ENCODE data around the gene ELN. TPM values are rescaled to one million over a fixed set of nuclear protein-coding genes. Genes with fewer than 3 reads are reported as not detected.

Gene ELN
- total and polyA plus RNA-seq, 2 experiments from 2014 or later: 539 to 698 TPM

- no peaks in the 10 kb centered on the region for H3K9me3 ChIP-seq (ENCODE audit: low read depth)
- no peaks in the 10 kb centered on the region for H3K79me2 ChIP-seq (ENCODE audit: insufficient read depth)
- TF ChIP-seq EZH2phosphoT487 (IDR thresholded peaks at IDR 0.05; ENCODE audit: insufficient read depth, low read depth): no peak
- no peak for TF ChIP-seq EZH2 (IDR thresholded peaks at IDR 0.05; ENCODE audit: insufficient read depth, poor library complexity, severe bottlenecking)
- no peak overlapping the region for H3K4me2 ChIP-seq (ENCODE audit: unreplicated experiment)
- H4K20me1 ChIP-seq (ENCODE audit: insufficient read depth): no peaks in the 10 kb centered on the region
- H3K9me2 ChIP-seq (ENCODE audit: insufficient read depth): no peaks in the 10 kb centered on the region
- WGBS, 2 experiments (ENCODE audit: low coverage in 1 of 2, low lambda C conversion rate in 2 of 2, missing lambda C conversion rate in 2 of 2): 86 to 87% methylated on average over 4 of the region's 4 CpGs
- in situ Hi-C loops (cut with MboI): no loop called here
- H3K4me3 ChIP-seq: no peak overlapping the region
- DNase-seq: no peak
- H3K27ac ChIP-seq: no peak overlapping the region
- no peaks in the 10 kb centered on the region for H3F3A ChIP-seq (ENCODE audit: insufficient read depth)
- H3K4me1 ChIP-seq (ENCODE audit: insufficient read depth): no peaks in the 10 kb centered on the region
- H3K27me3 ChIP-seq (replicated peaks; ENCODE audit: insufficient read depth): no peaks in the 10 kb centered on the region
- H3K36me3 ChIP-seq (ENCODE audit: low read depth): no peaks in the 10 kb centered on the region
- H2AFZ ChIP-seq: no peak overlapping the region
- no peak overlapping the region for H3K9ac ChIP-seq
Measured at GRCh38 chr7:74015670-74016069, 12.3 kb upstream of the ELN start.

- Histone ChIP-seq H3K9ac (no peak overlapping the region), H3K9me2 (ENCODE audit: insufficient read depth) (no peaks in the 10 kb centered on the region), H3K4me2 (ENCODE audit: unreplicated experiment) (no peak overlapping the region), H3K79me2 (ENCODE audit: insufficient read depth) (no peaks in the 10 kb centered on the region), H3K36me3 (ENCODE audit: low read depth) (no peaks in the 10 kb centered on the region), H3F3A (ENCODE audit: insufficient read depth) (no peaks in the 10 kb centered on the region), H3K4me3 (no peak overlapping the region), H3K27me3 (replicated peaks; ENCODE audit: insufficient read depth) (no peaks in the 10 kb centered on the region), H3K9me3 (ENCODE audit: low read depth) (no peaks in the 10 kb centered on the region), H4K20me1 (ENCODE audit: insufficient read depth) (no peaks in the 10 kb centered on the region), H3K4me1 (ENCODE audit: insufficient read depth) (no peaks in the 10 kb centered on the region), H2AFZ (no peak overlapping the region), H3K27ac (no peak overlapping the region)
- WGBS, 2 experiments (ENCODE audit: low coverage in 1 of 2, low lambda C conversion rate in 2 of 2, missing lambda C conversion rate in 2 of 2): 43% methylated on average over 6 of the region's 6 CpGs
- TF ChIP-seq EZH2 (IDR thresholded peaks at IDR 0.05; ENCODE audit: insufficient read depth, poor library complexity, severe bottlenecking) (no peak), EZH2phosphoT487 (IDR thresholded peaks at IDR 0.05; ENCODE audit: insufficient read depth, low read depth) (no peak)
- in situ Hi-C loops (cut with MboI): no loop called here
- DNase-seq: no peak
Measured at GRCh38 chr7:74017125-74017524, 10.8 kb upstream of the ELN start.

- H3K27me3 ChIP-seq (replicated peaks; ENCODE audit: insufficient read depth): no peaks in the 10 kb centered on the region
- DNase-seq: no peak
- 87% methylated on average over 10 of the region's 10 CpGs for WGBS, 2 experiments (ENCODE audit: low coverage in 1 of 2, low lambda C conversion rate in 2 of 2, missing lambda C conversion rate in 2 of 2)
- no peaks in the 10 kb centered on the region for H3K36me3 ChIP-seq (ENCODE audit: low read depth)
- no peak overlapping the region for H3K4me2 ChIP-seq (ENCODE audit: unreplicated experiment)
- no peaks in the 10 kb centered on the region for H3K9me3 ChIP-seq (ENCODE audit: low read depth)
- in situ Hi-C loops (cut with MboI): no loop called here
- H3K9ac ChIP-seq: no peak overlapping the region
- no peaks in the 10 kb centered on the region for H3K9me2 ChIP-seq (ENCODE audit: insufficient read depth)
- H2AFZ ChIP-seq: no peak overlapping the region
- no peak overlapping the region for H3K4me3 ChIP-seq
- no peaks in the 10 kb centered on the region for H4K20me1 ChIP-seq (ENCODE audit: insufficient read depth)
- no peaks in the 10 kb centered on the region for H3K79me2 ChIP-seq (ENCODE audit: insufficient read depth)
- H3F3A ChIP-seq (ENCODE audit: insufficient read depth): no peaks in the 10 kb centered on the region
- H3K4me1 ChIP-seq (ENCODE audit: insufficient read depth): peaks cover 12% of the 10 kb centered on the region
- TF ChIP-seq EZH2 (IDR thresholded peaks at IDR 0.05; ENCODE audit: insufficient read depth, poor library complexity, severe bottlenecking) (no peak), EZH2phosphoT487 (IDR thresholded peaks at IDR 0.05; ENCODE audit: insufficient read depth, low read depth) (no peak)
- H3K27ac ChIP-seq: no peak overlapping the region
Measured at GRCh38 chr7:74018246-74018895, 9.6 kb upstream of the ELN start.

DNA sequence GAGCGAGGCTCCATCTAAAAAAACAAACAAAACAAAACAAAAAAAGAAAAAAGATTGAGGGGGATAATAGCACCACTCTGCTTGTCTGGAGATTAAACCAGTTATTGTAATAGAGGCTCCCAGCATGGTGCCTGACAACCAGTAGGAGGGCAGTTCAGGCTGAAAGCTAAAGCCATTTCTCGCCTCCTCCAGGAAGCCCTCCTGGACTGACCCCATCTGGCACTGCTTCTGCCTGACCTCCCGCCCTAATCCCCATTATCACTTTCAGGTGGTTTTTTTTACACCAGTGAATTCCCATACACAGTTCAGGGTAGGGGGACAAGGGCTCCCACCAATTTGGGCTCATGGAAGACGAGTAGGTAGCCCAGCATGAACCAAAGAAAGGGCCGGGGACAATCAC is 8.8 kb upstream of the ELN start:
- in situ Hi-C loops (cut with MboI): no loop called here
- no peaks in the 10 kb centered on the region for H3F3A ChIP-seq (ENCODE audit: insufficient read depth)
- no peaks in the 10 kb centered on the region for H3K36me3 ChIP-seq (ENCODE audit: low read depth)
- H3K4me3 ChIP-seq: no peak overlapping the region
- no peak overlapping the region for H3K27ac ChIP-seq
- peaks cover 20% of the 10 kb centered on the region for H3K4me1 ChIP-seq (ENCODE audit: insufficient read depth)
- H3K9me2 ChIP-seq (ENCODE audit: insufficient read depth): no peaks in the 10 kb centered on the region
- H3K9ac ChIP-seq: no peak overlapping the region
- no peak for DNase-seq
- H3K27me3 ChIP-seq (replicated peaks; ENCODE audit: insufficient read depth): no peaks in the 10 kb centered on the region
- H3K4me2 ChIP-seq (ENCODE audit: unreplicated experiment): no peak overlapping the region
- no peaks in the 10 kb centered on the region for H4K20me1 ChIP-seq (ENCODE audit: insufficient read depth)
- 94% methylated on average over 5 of the region's 5 CpGs for WGBS, 2 experiments (ENCODE audit: low coverage in 1 of 2, low lambda C conversion rate in 2 of 2, missing lambda C conversion rate in 2 of 2)
- H3K79me2 ChIP-seq (ENCODE audit: insufficient read depth): no peaks in the 10 kb centered on the region
- TF ChIP-seq EZH2 (IDR thresholded peaks at IDR 0.05; ENCODE audit: insufficient read depth, poor library complexity, severe bottlenecking) (no peak), EZH2phosphoT487 (IDR thresholded peaks at IDR 0.05; ENCODE audit: insufficient read depth, low read depth) (no peak)
- H3K9me3 ChIP-seq (ENCODE audit: low read depth): no peaks in the 10 kb centered on the region
- H2AFZ ChIP-seq: no peak overlapping the region
